Posterior cingulate gyrus (tissue), 11 donors: ENCODE measurements around the gene GNG7.
A peak's percentile ranks its signal among the peaks of the same experiment; 100 is the strongest.
"Not testable (repeated sequence)": the region's sequence is repeated elsewhere in the genome, so short reads cannot be mapped to it uniquely, and the experiment has no call there.

Experiments
- DNase-seq, 10 donors: peaks; one replicate each; pipeline versions ENCODE4 v3.0.0 to v3.0.0-alpha.2; 2020 to 2021; ENCODE audit warnings: mixed read lengths in 3 of 10
- intact Hi-C: fragments of 100-400 bp; cut with DNase I; formaldehyde crosslinking; loops from one replicate; pipeline ENCODE4 v1.15.1; 2023

GNG7 gene

DNA sequence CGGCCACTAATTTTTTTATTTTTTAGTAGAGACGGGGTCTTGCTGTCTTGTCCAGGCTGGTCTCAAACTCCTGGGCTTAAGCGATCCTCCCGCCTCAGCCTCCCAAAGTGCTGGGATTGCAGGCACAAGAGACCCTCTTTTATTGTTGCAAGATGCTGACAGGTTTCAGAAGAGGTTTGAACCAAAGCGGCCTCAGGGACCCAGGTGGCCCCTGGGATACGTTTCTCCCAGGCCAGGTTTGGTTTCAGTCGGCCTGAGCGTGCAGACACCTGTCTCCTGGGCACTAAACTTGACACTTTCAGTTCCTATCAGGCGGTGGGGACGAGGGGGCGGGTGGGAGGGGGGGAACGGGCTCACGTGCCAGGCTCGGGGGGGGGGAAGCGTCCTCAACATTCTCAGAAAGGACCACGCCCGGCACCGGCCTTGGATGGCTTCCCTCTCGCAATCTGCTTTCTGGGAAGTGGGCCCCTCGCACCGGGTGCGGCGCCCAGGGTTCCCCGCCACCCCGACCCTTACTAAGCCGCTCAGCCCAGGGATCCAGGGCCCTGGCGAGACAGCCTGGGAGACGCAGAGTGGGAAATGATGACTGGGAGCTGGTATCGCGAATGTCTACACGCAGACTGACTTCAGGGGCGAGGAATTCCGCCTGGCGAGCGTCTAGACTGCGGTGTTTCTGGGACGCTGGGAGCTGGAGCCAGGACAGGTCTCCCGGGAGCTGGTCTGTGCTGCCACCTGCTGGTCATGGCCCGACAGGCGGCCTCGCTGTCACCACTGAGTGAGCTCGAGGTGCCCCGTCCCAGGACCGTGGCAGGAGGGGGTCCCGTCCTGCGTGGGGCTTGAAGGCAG lies 91.6 kb downstream of the GNG7 start:
- intact Hi-C loops = loop anchor here (1.0 kb wide), 1 partner anchor 137 kb away; no protein-coding TSS in a partner anchor

DNA sequence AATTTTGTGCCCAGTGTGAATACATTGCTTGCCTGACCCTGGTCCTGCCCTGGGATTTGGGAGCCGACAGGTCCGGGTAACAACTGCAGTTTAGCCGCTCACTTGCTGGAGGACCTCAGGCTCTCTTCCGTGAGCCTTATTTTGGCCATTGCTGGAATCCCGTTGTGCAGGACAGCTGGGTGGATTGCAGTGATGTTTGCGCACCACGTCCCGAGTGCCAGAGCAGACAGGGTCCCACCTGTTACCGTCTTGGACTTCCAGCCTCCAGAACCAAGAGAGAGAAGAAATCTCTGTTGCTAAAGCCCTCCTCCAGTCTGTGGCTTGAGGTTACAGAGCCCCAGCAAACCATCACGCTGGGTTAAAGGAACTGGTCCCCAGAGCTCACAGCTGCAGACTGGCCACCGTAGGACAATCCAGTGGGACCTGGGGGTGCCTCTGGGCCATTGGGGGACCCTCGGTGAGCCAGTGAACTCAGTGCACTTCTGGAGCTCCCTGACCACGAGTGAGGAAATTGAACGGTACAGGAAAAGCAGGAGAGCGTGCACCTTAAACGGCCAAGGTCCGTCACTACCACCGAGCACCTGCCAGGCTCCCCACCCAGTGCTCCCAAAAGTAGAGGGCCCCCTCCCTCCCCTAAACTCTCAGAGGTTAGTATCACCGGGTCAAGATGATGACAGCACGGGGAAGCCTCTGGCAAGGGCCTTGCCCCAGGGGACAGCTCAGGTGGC lies 92.9 kb downstream of the GNG7 start:
- intact Hi-C loops = no loop called here
- peak in 2 of 10 donors; percentile 46 to 63 for DNase-seq

More for the DNA sequence above, 91.6 kb downstream of the GNG7 start:
- DNase-seq = peak; percentile 80 to 98 (median 92)

DNA sequence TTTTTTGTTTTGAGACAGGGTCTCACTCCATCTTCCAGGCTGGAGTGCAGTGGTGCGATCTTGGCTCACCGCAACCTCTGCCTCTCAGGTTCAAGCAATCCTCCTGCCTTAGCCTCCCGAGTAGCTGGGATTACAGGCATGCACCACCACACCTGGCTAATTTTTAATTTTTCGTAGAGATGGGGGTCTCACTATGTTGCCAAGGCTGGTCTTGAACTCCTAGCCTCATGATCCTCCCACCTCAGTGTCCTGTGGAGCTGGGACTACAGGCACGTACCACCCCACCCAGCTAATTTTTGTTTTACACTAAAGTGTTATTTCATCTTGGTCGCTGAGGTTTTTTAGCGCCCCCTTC lies 93.5 kb downstream of the GNG7 start:
- peak in 1 of 10 donors; percentile 10 for DNase-seq
- intact Hi-C loops = not testable (repeated sequence)

DNA sequence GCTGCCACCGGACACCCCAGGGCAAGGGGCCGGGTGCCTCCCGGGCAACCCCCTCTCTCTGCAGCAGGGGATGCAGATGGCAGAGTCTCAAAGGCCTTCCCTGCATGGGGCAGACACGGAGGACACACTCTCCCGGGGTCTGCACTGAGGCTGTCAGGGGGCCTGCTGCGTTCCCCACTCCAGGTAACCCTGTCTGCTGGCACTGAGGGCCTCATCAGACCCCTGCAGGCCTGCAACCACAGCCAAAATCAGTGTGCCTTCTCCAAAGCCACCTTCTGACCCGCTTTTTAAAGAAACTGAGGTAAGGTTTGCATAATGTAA lies 93.9 kb downstream of the GNG7 start:
- DNase-seq = peak in 2 of 10 donors; percentile 66 to 68
- intact Hi-C loops = no loop called here

DNA sequence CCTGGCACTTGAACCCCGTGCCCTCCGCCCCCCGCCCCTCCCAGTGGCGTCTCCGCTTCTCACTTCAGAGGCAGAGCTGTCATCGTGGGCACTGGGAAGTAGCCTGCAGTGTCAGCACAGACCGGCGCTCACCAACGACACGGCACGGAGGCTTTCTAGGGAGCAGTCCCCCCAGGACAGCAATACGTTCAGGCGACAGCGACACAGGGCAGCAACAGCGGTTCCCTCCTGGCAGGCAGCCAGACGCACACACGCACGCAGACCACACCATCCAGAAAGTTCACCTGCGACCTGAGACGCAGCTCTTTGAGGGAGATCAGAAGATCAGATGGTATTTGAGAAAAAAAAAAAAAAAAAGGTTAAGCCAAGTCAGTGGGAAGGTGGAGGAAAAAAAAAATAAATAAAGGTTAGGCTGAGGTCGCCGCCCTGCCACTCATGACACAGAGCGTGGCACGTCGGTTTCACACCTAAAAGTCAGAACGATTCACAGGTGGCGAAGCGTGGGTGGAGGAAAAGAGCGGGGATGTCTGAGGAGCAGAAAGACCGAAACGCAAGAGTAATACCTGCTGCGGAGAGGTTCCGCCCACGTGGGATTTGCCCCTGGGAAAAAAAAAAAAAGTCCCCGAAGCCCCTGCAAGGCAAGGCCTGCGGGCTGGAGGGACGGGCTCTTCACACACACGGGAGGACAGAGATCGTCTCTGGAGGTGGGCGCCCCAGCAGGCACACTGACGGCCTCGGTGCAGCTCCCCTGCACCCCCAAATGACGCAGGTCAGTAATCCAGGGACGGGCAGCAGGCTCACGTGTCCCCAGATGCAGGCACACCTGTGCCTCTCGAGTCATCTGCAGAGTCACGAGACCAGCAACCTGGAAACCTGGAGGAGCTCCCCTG lies 94.5 kb downstream of the GNG7 start:
- peak in 2 of 10 donors; percentile 71 to 77 for DNase-seq
- intact Hi-C loops = no loop called here

DNA sequence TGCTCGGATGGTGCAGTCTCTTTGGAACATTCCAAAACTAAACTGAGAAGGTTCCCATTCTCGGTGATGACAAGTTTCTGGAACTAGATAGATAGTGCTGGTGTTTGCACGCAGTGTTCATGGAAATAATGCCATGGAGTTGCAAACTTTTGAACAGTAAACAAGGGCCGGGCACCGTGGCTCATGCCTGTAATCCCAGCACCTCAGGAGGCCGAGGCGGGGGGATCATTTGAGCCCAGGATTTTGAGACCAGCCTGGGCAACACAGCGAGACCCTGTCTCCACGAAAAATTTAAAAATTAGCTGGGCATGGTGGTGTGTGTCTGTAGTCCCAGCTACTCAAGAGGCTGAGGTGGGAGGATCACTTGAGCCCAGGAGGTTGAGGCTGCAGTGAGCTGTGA lies 95.7 kb downstream of the GNG7 start:
- DNase-seq = peak in 2 of 10 donors; percentile 26 to 46
- intact Hi-C loops = not testable (repeated sequence)

DNA sequence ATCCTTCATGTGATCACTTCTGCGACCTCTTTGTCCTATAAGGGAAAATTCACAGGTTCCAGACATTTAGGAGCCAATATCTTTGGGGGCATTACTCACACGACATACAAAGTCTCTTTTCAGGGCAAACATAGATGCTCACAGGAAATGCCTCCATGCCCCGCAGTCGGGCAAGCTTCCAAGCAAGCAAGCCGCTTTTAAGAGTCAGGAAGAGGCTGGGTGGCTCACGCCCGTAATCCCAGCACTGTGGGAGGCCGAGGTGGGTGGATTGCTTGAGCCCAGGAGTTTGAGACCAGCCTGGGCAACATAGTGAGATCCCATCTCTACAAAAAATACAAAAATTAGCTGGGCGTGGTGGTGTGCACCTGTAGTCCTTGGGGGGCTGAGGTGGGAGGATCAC lies 96.6 kb downstream of the GNG7 start:
- peak in 2 of 10 donors; percentile 29 to 62 for DNase-seq

DNA sequence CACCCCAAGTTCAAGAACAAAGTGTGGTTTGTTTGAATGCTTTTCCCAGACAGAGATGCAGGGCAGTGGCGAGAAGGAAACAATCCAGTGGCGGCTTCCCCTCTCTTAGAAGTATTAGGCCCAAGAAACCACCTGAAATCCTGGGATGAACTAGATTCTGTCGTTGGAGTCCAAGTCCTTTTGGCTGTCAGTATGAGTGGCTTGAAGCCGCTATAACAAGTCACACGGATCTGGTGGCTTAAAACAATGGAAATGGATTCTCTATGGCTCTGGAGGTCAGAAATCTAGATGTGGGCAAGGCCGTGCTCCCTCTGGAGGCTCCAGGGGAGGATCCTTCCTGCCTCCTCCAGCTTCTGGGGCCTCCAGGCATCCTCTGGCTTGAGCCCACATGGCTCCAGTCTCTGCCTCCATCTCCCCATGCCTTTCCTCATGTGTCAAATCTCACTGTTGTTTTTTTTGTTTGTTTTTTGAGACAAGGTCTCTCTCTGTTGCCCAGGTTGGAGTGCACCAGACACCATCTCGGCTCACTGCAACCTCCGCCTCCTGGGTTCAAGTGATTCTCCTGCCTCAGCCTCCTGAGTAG lies 97.7 kb downstream of the GNG7 start:
- DNase-seq = peak in 1 of 10 donors; percentile 18
- intact Hi-C loops = no loop called here

More for the DNA sequence above, 96.6 kb downstream of the GNG7 start:
- intact Hi-C loops = not testable (repeated sequence)

DNA sequence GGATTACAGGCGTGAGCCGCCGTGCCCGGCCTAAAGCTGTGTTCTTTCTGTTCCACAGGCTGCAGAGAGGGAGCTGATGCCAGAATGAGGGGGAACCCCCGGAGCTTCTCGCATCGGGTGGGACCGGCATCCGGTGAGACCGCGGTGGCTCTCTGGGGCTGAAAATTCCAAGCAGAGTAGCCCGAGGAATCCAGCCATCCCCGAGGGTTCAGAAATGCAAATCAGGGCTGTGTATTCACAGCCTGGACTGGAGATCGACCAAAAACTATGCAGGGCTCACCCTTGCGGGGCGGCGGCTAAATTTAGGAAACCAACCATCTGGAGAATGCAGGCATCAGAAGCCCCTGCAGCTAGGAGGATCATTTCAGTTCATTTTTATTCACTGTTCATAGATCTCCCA lies 99.2 kb downstream of the GNG7 start:
- peak in 4 of 10 donors; percentile 41 to 85 (median 64) for DNase-seq
- intact Hi-C loops = no loop called here

DNA sequence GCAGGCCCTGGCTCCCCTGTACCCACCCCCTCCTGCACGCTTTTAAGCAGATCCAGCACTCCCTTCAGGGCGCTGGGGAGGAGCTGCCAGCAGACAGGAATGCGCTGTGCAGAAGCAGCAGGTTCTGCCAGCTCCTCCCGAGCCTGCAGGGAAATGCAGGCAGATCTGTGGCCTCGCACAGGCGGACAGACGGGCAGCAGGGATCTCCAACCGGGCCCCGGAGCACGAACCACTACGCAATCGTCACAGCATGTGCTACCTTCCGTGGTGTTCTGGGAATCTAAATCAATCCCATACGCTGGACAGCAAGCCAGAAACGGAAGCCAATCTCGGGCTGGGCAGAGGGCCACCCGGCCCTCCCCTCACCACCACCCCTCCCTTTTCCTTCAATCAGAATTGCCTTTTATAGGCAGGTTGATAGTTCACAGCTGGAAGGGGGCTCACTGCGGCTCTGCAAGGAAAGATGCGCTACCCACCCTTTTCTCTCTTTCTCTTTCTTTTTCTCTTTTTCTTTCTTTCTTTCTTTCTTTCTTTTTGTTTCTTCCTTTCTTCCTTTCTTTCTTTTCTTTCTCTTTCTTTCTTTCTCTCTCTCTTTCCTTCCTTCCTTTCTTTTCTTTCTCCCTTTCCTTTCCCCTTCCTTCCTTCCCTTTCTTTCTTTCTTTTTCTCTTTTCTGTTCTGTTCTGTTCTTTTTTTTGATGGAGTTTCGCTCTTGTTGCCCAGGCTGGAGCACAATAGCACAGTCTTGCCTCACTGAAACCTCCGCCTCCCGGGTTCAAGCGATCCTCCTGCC lies 99.9 kb downstream of the GNG7 start:
- DNase-seq = peak in 9 of 10 donors; percentile 44 to 97 (median 84)
- intact Hi-C loops = no loop called here

DNA sequence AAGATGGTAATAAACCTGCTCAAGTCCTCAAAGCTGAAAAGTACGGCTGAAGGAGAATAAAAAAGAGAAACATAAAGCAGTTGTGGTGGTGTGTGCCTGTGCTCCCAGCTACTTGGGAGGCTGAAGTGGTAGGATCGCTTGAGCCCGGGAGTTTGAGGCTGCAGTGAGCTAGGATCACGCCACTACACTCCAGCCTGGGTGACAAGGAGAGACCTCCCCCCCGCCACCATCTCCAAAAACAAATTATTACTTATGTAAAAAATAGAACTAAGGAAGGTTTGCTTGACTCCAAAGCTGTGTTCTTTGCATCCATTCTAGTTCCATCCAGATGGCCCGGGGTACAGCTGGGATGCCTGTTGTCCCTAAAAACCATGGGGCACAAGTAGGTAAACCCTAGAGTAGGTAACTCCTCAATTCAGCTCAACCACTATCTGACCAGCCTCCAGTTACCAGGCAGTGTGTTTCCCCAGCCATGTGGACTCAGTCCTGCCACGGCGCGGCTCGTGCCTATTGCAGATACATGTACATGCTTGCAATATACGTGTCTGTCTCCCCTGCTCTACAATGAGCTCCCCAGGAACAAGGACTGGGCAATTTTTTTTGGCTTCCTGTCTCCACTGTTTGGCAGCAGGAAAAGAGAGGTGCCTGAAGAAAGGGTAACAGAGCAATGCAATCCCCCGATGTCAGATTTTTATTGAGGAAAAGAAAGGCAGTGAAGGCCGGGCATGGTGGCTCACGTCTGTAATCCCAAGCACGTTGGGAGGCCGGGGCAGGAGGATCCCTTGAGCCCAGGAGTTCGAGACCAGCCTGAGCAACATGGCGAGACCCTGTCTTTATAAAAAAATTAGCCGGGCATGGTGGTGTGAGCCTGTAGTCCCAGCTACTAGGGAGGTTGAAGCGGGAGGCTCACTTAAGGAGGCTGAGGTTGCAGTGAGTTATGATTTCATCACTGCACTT lies 101.3 kb downstream of the GNG7 start:
- intact Hi-C loops = no loop called here

DNA sequence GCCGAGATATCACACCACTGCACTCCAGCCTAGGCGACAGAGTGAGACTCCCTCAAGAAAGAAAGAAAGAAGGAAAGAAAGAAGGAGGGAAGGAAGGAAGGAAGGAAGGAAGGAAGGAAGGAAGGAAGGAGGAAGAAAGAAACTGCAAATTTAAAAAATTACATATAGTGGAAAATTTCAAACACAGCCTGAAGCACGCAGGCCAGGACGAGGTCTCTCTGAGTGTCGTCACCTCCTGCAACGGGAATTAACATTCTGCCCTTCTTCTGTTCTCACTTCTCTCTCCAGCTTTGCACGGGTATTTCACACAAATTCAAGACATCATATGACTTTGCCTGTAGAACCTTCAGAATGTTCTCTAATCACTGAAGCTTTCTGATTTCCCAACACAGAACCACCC lies 108.2 kb downstream of the GNG7 start:
- intact Hi-C loops = no loop called here
- DNase-seq = peak in 3 of 10 donors; percentile 2 to 19 (median 7)

More for the DNA sequence above, 101.3 kb downstream of the GNG7 start:
- no peak for DNase-seq

DNA sequence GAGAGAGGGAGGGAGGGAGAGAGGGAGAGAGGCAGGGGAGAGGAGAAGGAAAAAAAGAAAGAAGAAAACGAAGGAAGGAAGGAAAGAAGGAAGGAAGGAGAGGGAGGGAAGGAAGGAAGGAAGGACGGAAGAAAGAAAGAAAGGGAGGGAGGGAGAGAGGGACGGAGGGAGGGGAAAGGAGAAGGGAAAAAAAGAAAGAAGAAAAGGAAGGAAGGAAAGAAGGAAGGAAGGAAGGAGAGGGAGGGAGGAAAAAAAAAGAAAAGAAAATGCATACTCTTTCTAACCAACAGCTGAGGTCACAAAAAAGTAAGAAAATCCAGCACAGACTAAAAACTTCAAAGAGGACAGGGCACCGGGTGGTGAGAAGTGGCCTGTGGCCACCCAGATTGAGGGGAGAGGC lies 109.7 kb downstream of the GNG7 start:
- DNase-seq = no peak
- intact Hi-C loops = no loop called here

DNA sequence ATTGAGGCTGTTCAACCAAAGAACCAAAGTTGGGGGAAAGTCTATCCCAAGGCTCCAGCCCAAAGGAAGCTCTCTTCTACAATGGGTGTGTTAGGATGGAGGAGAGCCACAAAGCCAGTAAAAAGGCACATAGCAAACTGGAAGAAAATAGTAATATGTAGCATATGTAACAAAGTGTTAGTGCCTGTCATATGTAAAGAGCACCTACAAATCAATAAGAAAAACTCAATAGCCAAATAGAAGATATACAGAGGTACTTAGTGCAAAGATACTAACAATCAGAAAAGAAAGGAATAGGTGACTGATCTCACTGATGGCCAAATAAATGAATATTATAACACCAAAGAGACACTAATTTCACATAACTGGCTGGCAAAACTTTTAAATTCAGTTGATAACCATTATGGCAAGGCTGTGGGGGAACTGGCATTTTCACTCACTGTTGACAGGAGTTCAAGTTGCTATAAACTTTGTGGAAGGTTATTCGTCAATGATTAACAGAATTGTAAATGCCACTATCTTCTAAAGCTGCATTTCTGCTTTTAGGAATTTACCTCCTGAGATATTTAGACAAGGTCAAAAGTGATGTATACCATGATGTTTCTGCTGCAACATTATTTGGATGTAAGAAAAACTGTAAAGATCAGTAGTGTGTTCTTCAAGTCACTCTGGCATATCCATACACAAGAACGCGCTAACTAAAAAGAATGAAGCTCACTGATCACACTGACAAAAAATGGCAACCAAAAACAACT lies 110.8 kb downstream of the GNG7 start:
- intact Hi-C loops = loop anchor here (1.0 kb wide), 1 partner anchor 47 kb away; no protein-coding TSS in a partner anchor
- no peak for DNase-seq

DNA sequence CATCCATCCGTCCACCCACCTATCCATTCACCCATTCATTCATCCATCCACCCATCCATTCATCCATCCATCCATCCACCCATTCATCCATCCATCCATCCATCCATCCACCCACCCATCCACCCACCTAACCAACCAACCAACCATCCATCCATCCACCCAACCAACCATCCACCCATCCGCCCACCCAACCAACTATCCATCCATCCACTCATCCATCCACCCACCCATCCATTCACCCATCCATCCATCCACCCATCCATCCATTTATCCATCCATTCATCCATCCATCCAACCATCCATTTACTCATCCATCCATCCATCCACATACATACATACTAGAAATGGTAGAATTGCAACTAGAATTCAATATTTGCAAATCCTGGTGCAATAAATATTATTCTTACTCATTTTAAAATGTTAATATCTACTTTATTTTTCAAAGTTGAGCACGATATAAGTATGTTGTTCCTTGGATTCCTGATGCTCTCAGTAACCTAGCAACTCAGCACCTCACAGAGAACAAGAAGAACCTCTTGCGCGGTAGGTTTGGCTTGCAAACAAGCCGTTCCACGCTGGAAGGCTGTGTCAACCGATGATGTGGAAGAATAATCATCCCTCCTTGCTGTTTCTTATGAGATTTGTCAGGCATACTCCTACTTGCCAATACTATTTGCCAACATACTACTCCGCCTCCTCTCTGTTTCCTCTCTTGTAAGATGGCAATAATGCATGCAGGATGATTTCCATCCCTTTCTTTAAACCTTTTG lies 111.7 kb downstream of the GNG7 start:
- peak in 3 of 10 donors; percentile 75 to 82 (median 80) for DNase-seq
- intact Hi-C loops = loop anchor here (1.0 kb wide), 1 partner anchor 47 kb away; no protein-coding TSS in a partner anchor

DNA sequence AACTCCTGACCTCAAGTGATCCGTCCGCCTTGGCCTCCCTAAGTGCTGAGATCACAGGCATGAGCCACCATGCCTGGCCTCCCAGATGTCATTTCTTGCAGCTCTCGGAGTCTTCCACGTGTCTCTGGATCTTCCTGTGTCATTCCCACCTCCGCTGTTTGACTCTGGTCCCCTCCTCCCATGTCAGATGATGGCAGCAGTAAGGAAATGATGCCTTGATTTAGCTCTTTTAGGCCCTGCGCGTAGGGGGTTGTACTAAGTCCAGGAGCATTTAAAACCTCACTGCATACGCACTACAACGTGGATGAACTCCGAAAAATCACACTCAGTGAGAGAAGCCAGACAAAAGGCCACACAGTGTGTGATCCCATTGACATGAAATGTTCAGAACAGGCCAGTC lies 113.1 kb downstream of the GNG7 start:
- no peak for DNase-seq
- intact Hi-C loops = no loop called here
